Forelimb muscle (tissue), 1 donor: Measurements from ENCODE around the gene WARS2. TPM values are rescaled to one million over a fixed set of nuclear protein-coding genes. Genes with fewer than 3 reads are reported as not detected.
A peak's percentile ranks its signal among the peaks of the same experiment; 100 is the strongest.

ENCODE experiments used
- DNase-seq: peaks from one replicate; pipeline ENCODE4 v3.0.0-alpha.2; 2013; ENCODE audit warnings: low read depth
- polyA plus RNA-seq: library from polyadenylated mRNA; unstranded; fragments of 120-200 nt; gene quantifications from one replicate; pipeline ENCODE4 v1.2.1, GENCODE V29; 2013; ENCODE audit not compliant: insufficient read length

Gene WARS2
- polyA plus RNA-seq, 1 donor: 19.5 TPM

DNA sequence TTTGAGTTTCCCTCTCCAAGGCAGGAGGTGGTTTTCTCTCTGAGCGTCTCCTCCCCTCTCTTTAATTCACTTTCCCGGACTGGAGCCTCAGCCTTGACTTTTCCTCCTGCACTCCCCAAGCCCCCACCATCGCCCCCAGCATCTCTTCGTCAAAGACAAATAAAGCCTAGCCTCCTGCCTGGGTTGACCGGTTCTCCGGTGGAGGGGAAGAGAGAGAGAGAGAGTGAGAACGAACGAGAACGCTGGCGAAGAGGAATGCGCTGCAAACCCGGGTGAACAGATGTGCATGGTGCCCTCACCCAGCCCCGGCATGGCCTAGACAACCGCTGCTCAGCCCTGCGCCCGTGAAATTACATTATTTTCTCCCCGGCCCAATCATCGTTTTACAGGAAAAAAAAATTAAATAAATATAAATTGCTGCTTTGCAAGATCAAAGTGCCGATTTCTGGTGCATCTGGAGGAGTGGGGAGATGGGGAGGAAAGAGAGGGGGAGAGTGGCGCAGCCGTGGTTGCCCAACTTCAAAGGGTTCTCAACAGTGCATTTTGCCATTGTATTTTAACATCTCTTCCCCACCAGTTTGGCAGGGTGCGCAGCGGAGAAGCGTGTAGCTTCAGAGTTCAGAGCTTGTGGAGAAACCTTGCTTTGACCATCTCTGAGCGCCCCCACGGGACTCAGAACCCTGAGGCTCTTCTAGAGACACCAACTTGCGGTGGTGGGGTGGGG is 140.9 kb downstream of the WARS2 start:
- DNase-seq: no peak

DNA sequence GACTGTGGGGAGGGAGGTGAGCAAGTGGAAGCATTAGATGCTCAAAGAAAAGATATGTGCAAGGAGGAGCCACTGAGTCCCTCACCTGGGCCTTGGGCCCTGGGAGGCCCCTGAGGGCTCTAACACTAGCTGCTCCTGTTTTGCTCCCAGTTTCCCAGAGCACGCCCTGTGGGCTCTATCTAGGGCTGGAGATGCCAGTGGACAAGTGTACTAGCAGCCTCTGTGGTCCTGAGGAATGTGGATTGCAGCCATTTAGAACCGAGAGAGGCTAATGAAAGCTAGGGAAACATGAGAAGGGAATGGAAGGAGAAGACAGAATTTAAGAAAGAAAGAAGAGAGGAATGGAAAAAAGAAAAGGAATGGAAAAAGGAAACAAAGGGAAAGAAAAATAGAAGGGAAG is 142.3 kb downstream of the WARS2 start:
- DNase-seq: no peak

DNA sequence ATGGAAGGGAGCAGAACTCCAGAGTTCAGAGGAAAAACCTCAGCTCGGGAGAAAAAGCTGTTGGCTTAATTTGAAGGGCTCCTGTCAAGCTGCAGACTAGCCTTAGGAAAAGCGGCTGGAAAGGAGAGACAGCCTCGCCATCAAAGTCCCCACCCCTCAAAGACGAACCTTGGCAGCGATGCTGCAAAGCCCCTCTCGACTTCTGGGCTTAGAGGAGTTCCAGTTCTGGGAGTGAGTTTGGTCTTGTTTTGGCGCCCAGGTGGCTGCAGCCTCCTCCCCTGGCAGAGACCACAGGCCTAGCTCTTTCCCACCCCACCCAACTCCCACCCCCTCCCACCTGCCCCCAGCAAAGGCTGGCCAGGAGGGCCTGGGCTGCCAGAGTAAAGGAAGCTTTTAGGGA is 143.2 kb downstream of the WARS2 start:
- DNase-seq: no peak

DNA sequence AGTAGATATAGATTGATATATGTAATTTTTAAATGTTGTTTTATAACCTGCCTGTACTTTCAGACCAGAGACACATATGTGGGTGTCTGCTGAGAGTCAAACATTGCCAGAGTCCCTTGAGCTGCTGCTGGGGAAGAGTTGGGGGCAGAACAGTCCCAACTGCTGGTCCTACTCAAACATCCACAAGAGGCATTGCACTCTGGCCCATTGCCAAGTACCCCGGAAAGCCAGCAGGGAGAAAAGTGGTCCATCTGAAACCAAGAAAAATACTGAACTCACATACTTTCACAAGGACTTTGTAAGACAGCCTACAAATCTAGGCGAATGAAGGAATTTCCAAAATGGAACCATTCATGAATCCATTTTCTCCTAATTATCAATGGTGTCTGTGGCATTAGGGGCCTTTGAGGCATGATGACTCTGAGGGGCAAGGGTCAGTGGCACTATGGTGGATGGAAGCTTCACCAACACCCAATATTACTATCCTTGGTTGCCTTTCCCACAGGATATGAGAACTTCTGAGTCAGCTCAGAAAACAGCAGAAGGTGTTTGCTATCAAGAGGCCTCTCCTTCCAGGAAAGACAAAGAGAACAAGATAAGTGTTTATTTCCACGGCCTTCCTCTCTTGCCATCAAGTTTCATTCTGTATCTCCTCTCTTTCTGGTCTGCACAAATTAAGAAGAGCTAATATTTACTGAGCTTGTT is 145.0 kb downstream of the WARS2 start:
- DNase-seq: no peak

DNA sequence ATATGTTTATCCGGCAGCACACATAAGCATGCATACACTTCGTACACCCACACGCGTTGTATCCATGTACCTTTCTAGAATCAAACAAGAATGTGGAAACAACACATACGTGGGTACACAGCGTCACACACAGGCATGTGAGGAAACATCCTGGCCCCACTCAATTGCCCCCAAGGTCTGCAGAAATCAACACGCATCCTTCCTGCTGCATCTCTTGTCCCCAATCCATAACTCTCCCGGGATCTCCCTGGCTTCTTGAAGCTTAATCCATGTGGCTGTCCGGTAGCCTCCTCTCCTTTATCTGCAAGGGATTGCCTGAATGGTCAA is 146.8 kb downstream of the WARS2 start:
- no peak for DNase-seq

DNA sequence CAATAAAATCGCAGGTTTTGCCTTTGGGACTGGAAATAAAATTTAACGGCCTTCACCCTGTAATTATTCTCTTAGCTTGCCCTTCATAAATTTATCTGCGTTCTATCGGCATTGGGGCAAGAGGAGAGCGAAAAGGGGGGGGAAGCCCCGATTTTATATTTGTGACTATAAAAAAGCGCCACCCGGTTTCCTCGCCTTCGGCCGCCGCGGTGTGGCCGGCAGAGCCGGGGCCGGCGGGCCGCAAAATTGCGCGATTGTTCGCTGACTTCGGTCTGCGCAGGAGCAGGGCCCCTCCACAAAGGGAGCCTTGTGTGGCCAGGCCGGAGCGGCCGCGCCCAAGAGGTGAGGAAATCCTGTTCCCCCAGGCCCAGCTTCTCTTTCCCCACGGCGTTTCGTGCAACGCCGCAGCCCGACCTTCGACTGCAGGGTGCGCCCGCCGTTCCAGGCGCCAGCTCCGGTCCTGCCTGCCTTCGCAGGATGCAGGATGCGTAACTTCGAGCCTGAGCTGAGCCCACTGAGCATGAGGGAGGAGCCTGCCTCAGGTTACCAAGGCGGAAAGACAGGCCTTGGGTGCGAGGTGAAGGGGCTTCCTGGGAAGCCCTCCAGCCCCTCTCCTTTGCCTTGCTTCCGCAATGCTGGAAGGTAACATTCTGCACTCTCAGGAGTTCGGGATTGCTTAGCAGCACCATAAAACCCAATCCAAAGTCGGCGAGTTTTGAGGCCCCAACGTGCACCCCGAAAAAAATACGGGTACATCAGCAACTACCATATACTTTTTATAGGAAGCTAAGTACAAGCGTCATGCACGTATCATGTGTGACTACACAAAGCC is 147.4 kb downstream of the WARS2 start:
- DNase-seq: no peak

DNA sequence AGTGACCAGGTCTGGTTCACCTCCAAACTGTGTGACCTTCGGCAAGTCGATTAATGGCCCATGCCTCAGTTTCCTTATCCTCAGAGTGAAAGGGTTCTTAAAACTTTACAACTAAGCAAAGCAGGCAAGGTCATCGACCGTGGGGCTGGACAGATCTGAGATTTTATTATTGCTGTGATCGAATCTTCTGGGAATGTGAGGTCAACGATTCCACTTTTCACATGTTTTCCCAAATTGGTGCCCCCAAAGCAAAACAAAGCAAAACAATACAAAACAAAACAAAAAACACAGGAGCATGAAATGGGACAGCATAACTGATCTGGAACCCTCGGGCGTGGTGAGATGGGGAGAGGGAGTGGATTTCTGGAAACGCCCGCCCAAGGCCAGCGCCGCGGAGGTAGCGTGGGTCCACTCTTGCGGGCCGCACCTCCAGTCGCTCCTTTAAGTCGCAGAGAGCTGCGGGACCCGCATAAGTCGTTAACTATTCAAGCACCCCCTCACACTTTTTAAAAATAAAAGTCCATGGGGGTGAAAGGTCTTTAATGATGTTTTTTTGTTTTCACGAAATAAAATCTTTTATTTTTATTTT is 148.1 kb downstream of the WARS2 start:
- DNase-seq: no peak

DNA sequence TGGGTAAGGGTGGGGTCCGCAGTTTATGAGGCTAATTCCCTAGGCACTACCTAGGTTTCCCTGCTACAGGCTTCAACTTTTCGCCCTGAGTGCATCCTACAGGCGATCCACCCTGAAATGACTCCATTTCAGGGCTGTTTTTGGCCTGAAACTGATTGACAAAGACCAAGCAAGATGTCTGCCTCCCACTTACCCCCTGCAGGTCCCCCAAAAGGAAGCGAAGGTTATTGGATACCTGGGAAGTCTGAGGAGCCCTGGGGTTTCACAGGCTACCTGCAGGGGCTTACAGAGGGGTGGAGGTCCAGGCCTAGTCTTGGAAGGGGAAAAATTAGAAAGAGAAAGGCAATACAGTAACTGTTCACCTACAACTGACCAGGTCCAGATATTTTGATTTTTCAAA is 149.0 kb downstream of the WARS2 start:
- no peak for DNase-seq

DNA sequence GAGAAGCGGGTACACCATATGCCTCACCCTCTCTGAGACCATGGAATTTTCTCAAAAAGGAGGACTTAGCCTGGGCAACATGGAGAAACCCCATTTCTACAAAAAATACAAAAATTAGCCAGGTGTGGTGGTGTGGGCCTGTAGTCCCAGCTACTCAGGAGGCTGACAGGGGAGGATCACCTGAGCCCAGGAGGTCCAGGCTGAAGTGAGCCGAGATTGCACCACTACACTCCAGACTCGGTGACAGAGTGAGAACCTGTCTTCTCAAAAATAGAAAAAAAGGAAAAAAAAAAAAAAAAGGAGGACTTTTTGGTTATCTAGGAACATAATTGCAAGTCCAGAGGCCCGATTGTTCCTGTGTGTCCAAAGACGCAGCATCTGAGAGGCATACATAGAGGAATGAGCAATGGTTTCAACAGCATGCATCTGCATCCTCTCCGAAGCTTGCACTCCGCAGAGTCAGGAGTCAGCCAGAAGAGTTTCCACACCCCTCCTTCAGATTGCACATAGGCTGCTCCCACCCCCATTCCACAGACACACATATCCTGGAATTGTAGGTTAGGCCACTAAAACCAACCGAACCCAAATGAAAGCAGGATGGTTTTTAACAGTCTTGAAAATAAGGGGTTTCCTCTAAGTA is 149.8 kb downstream of the WARS2 start:
- DNase-seq: no peak

DNA sequence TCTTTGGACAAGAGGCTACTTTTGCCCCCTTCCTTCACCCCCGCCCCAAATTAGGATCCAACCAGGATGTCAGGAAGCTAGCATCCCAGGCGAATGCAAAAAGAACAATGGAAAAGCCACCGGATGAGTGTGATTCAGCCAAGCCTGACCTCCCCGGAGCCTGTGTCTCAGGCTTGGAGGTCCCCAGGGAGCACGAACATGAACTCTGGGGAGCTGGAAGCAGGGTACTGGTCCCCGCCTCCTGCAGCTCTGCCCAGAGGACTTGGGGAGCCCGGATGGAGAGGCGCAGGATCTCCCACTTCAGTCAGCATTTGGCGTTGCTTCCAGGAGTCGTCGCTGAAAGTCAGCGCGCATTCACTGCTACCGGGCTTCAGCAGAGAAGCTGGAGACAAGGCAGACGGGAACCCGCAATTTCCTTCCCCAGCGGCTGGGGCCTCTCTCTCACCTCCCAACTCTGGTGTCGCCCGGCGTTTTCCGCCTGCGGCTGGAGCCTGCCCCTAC is 150.5 kb downstream of the WARS2 start:
- no peak for DNase-seq

DNA sequence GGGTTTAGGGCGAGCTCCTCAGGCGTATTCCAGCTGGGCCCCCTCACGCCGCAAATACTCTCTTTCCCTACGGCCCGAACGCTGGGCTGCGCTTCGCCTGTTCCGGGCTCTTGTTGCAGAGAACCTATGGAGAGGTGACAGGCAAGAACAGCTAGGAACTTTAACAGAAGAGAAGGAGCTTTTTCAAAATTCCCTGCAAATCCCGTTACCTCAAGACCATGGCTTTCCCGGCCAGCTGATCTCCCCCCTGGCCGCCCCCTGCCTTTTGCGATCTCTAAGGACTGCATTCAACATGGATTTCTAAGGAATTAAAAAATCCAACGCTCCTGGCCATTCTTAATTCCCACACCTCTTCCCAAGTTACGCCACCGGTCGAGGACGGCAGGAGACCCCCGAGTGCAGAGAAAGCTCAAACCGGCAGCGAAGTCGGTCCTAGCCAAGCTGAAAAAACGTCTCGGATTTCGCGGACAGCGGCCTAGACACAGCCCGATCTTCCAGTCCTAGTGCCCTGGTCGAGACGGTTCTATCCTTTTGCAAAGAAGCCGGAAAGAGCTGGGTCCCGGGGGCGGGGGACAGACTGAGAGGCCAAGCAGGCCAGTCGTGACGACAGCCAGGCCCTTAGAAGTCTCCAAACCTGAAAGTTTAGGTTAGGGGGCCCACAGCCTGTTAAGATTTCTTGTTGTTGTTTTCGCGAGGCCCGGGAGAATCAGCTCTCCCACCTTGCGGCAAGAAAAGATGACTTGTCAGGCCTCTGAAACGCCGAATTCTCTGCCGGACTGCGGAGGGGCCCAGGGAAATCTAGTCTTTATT is 151.2 kb downstream of the WARS2 start:
- DNase-seq: no peak

DNA sequence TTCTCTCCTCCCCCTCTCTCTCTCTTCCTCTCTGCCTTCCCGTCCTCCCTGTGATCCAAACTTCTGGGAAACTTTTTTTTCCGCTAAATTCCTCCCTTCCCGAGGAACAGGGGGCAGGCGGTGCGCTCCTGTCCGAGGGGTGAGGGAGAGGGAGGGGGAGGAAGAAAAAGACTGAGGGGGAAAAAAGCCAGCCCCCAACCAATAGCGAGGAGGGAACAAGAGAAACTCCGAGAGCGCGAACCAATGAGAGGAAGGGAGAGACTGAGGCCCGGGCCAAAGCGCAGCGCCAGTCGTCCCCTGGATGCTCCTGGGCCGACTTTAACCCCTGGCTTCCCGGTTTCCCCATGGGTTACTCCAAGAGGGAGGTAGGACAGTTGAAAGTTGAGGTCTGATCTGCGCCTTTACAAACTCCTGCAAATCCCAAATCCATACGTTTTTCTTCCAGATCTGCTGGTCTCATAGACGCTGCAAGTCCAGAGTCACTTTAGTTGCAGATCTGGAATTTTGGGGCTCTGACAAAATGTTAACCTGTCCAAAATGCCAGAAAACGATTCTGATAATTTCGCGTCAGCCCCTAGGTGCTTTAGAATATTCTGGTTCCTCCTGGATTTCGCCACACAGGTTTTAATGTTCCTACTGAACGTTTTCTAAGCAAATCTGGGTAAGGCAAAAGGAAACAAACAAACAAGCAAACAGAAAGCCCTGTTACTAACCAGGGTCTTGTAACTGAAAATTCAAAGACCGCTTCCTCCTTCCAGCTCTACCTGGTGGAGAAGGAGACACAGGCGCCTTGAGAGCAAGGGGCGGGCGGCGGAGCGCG is 152.1 kb downstream of the WARS2 start, which contains the start of gene TBX15:
TSS of gene TBX15 (minus strand) at position 158 of the 820 bp plus-strand sequence. CDS start 548 bp downstream, outside the sequence.
- DNase-seq: peak; percentile 91

DNA sequence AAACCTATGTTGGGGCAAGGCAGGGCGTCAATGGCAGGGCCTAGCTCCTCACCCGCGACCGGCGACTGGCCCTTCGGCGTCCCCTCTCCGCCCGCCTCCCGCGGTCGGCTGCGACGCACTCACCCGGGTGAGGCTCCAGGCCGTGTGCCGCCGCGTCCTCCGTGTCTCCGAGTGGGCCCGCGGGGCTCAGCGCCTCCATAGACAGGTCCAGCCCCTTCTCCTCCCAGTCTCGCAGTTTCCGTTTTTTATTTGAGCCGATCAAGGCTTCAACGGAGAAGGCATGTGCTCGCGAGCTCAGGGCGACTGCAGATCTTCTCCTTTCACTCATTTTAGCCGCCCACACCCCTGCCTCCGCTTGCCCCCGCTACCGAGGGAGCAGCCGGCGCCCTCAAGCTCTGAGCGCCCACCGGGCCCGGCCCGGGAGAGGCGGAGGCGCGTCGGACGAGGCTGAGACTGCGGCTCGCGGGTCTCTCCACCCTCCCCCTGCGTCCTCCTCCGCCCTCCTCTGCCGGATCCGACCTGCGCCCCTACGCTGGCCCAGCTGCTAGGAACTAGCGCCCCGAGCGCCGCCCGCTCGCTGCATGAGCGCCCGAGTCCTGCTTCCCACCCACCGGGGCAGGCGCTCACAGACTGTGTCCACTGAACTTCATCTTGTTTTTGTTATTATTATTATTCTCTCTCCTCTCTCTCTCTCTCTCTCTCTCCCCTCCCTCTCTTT is 152.8 kb downstream of the WARS2 start:
- DNase-seq: no peak

DNA sequence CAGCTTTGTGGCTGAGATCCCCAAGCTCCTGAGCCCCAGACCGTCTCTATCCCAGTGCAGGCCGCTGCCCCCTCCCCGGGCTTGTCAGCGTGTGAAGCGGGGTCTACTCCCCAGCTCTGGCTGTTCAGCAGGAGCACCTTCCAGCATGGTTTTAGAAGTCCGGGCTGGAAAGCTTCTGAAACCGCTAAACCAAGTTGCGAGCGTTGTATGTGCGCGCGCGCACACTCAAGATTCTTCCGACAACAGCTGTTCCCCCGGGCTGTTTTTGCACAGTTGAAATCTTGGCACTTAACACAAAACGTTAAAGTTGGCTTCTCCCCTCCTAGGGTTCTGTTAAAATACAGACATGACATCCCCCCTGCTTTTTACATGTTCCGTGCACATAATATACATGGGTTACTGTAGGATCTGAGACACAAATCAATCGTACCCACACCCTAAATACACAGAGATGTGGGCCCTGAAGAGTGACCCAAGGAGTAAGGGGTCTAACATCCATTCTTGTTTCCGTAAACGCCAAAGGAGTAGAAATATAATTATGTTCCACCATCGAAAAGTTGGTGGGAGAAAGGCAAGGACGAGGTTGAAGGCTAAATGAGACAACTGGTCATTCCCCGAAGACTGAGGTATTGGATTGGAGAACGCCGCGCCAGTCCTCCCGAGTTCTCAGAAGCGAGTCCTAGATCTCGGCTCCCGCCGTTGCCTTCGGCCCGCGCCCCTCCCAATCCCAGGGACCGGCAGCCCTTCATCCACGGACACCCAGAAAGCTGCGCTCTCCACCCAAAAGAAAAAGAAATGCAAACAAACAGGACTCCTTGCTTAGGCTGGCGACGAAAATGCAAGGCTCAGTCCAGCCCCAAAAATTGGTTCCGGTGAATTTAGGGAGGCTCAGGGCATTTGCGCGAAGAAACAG is 153.6 kb downstream of the WARS2 start:
- no peak for DNase-seq

DNA sequence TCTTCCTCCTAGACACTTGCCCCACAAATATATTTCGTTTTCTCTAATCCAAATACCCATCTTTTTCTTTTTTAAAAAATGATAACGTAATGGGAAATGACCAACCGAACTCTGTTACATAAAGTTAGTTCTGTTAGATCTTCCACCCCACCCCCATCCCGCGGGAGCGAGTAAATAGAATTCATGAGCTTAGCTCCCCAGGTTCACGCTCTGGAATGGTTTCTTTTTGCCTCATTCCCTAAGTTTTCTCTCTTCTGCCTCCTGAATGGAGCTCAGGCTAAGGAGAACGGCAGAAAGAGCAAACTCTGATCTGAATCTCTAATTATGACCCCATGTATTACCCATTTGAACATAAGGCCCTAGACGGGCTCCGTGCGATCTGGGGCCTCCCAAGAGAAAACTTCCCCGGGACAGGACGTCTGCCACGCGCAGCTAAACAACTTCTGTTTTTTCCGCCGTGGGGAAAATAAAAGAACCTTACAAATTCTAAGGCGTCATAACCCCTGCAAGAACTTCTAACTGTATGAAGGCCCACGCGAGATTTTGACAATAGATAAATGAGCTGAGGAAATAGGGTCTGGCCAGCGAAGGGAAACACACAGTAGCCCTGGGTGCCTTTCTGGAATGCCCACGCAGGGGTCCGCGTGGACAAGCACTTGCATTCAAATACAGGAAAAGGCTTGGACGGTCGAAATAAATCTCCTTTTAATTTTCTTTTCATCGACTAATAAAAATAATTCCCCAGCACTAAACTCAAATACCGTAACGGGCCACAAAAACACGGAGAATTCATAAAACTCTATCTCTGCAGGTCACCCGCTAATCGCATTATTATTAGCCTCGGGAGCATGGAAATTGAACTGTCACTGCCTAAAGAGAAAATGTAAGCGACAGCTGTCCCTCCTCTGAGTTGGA is 154.6 kb downstream of the WARS2 start:
- DNase-seq: no peak

DNA sequence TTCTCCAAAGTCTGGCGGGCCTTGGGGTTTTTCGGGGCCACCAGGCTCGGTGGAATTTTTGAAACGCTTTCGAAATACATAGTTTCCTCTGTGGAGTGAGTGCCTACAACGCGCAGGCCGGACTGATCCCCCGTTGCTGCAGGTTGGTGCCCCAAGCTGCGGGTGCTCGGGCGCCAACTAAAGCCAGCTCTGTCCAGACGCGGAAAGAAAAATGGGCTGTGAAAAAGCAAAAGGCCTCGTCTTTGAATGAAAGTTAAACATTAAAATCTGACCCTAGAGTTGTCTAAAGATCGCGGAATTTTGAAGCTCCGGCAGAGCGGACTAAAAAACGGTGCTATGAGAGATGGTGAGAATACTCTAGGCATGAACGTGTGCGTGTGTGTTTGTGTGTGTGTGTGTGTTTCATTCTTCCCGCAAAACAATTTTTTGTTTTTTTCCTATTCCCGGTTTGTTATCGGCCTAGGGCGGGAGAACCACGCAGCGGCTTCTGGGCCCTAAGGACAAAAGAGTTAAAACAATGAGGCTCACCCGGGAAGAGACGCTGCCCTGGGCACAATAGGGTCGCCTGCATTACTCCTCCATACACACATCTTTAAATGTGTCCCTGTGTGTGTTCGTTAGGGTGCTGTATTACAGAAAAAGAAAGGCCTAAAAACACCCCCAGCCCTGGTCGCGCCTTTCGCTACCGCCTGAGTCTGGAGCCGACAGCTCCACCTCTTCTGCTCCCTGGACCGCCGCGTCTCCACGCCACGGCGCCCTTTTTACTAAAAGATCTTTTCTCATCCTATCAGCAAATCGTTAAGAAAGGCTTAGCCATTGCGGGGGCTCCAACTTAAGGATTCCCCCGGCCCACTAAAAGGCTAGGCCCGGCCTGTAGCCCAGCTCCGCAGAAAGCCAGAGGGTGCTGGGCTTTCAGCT is 155.5 kb downstream of the WARS2 start:
- DNase-seq: no peak
